ENCODE measurements around the gene NIN. TPM values are rescaled to one million over a fixed set of nuclear protein-coding genes. Genes with fewer than 3 reads are reported as not detected.
A peak's percentile ranks its signal among the peaks of the same experiment; 100 is the strongest.
"Not testable (repeated sequence)": the region's sequence is repeated elsewhere in the genome, so short reads cannot be mapped to it uniquely, and the experiment has no call there.

Gene NIN
- total RNA-seq, 1 donor from 2014 or later, result 21.0 TPM

DNA sequence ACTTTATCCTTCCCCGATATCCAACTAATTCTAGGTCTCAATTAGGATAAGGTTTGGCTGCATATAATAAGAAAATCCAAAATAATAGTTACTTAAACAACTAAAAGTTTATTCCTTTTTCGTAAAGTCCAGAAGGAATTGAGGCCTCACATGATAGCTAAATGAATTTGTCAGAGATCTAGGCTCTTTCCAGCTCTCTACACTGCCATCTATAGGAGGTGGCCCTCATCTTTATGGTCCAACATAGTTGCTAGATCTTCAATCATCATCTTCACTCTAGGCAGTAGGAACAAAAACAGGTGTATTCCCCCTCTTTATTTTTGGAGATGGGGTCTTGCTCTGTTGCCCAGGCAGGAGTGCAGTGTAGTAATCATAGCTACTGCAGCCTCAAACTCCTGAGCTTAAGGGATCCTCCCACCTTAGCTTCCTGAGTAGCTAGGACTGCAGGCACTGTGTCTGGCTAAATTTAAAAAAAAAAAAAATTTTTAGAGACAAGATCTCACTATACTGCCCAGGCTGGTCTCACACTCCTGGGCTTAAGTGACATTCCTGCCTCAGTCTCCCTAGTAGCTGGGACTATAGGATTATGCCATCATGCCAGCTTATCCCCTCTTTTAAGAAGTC lies 116.4 kb downstream of the NIN start:
- Mint-ChIP-seq H3K4me3 (ENCODE audit: low read depth) (no peak overlapping the region), H3K27me3 (no peaks in the 10 kb centered on the region), H3K9me3 (ENCODE audit: low read depth) (no peaks in the 10 kb centered on the region), H3K36me3 (ENCODE audit: insufficient read depth) (no peaks in the 10 kb centered on the region), H3K4me1 (ENCODE audit: low read depth) (peaks cover 1% of the 10 kb centered on the region), H3K27ac (no peak overlapping the region)
- no peak for DNase-seq (ENCODE audit: low spot score, unreplicated experiment)
- TF ChIP-seq, protein P1, sequence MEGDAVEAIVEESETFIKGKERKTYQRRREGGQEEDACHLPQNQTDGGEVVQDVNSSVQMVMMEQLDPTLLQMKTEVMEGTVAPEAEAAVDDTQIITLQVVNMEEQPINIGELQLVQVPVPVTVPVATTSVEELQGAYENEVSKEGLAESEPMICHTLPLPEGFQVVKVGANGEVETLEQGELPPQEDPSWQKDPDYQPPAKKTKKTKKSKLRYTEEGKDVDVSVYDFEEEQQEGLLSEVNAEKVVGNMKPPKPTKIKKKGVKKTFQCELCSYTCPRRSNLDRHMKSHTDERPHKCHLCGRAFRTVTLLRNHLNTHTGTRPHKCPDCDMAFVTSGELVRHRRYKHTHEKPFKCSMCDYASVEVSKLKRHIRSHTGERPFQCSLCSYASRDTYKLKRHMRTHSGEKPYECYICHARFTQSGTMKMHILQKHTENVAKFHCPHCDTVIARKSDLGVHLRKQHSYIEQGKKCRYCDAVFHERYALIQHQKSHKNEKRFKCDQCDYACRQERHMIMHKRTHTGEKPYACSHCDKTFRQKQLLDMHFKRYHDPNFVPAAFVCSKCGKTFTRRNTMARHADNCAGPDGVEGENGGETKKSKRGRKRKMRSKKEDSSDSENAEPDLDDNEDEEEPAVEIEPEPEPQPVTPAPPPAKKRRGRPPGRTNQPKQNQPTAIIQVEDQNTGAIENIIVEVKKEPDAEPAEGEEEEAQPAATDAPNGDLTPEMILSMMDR (IDR thresholded peaks at IDR 0.05; ENCODE audit: unreplicated experiment), result peak; percentile 38

DNA sequence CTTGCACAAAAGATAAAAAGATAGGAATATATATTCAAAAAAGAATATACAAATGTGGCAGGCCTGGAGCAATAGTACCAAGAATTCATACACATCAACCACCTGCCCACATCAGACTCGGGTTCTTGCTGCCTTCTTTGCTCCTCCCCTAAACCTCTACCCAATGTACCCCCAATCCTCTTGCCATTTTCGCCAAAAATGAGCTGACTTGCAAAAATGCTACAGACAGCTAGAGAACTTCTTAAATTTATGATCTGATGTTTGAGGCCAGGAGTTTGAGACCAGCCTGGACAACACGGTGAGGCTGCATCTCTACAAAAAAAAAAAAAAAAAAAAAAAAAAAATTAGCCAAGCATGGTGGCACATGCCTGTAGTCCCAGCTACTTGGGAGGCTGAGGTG lies 119.9 kb downstream of the NIN start:
- no peaks in the 10 kb centered on the region for H3K27me3 Mint-ChIP-seq
- no peak for DNase-seq (ENCODE audit: low spot score, unreplicated experiment)
- H3K27ac Mint-ChIP-seq, result no peak overlapping the region
- H3K36me3 Mint-ChIP-seq (ENCODE audit: insufficient read depth), result no peaks in the 10 kb centered on the region
- no peak overlapping the region for H3K4me3 Mint-ChIP-seq (ENCODE audit: low read depth)
- H3K4me1 Mint-ChIP-seq (ENCODE audit: low read depth), result peaks cover 1% of the 10 kb centered on the region
- no peaks in the 10 kb centered on the region for H3K9me3 Mint-ChIP-seq (ENCODE audit: low read depth)
- TF ChIP-seq, protein P1 (IDR thresholded peaks at IDR 0.05; ENCODE audit: unreplicated experiment), result no peak

DNA sequence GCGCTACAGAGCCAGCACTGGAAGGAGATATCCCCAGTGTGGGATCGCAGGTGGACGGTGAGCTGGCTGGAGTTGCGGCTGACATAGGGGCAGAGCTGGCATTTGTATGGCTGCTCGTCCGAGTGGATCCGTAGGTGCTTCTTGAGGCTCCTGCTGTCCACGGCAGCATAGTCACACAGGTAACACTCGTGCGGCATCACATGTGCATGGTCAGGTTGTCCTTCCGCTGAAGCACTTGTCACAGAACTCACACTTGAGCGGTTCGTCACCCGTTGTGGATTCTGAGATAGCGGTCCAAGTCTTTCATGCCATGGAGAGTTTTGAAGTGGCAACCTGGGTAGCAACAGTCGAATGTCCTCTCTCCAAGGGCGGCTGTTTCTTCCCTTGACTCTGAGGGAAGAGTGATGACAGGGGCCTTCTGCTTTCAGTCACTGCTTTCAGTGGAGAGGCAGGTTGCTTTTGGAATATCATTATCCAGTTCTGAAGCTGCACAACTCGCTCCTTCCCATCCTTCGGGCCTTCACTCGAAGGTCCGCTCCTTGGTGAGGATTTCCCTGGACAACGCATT lies 125.9 kb downstream of the NIN start:
- no peak overlapping the region for H3K27ac Mint-ChIP-seq
- H3K36me3 Mint-ChIP-seq (ENCODE audit: insufficient read depth), result no peaks in the 10 kb centered on the region
- no peaks in the 10 kb centered on the region for H3K4me1 Mint-ChIP-seq (ENCODE audit: low read depth)
- no peak for DNase-seq (ENCODE audit: low spot score, unreplicated experiment)
- TF ChIP-seq, protein P1 (IDR thresholded peaks at IDR 0.05; ENCODE audit: unreplicated experiment), result no peak
- H3K9me3 Mint-ChIP-seq (ENCODE audit: low read depth), result peaks cover 4% of the 10 kb centered on the region
- peaks cover 4% of the 10 kb centered on the region for H3K27me3 Mint-ChIP-seq
- H3K4me3 Mint-ChIP-seq (ENCODE audit: low read depth), result no peak overlapping the region

DNA sequence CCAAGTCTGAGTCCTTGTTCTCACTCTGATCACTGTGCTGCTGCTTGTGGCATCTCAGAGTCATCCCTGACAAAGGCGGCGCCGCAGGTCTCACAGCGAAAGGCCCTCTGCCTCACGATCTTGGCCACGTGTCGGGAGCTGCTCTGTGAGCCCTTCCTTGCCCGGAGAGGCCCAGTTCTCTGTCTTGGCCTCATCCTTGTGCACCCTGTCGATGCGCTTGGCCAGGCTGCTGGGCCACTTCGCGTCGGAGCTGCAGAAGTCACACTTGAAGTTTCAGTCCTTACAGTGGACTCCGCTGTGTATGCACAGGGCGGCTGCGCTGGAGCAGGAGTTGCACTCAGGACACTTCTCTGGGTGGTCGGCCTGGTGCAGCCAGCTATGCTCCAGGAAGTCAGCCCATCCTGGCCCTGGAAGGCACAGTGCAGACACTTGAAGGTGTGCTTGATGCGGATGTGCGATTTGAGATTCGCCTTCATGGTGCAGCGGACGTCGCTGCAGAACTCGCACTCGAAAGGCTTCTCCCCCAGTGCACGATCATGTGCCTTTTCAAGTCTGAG lies 126.4 kb downstream of the NIN start:
- no peak overlapping the region for H3K4me3 Mint-ChIP-seq (ENCODE audit: low read depth)

DNA sequence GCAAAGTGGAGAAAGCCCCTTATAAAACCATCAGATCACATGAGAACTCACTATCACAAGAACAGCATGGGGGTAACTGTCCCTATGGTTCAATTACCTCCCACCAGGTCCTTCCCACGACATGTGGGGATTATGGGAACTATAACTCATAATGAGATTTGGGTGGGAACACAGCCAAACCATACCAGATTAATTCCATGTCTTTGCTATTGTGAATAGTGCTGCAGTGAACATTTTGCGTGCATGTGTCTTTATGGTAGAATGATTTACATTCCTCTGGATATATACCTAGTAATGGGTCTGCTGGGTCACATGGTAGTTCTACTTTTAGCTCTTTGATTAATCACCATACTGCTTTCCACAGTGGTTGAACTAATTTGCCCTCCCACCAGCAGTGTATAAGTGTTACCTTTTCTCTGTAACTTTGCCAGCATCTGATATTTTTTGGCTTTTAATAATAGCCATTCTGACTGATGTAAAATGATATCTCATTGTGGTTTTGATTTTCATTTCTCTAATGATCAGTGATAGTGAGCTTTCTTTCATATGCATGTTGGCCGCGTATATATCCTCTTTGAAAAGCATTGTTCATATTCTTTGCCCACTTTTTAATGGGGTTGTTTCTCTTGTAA lies 133.2 kb downstream of the NIN start:
- H3K9me3 Mint-ChIP-seq (ENCODE audit: low read depth), result peaks cover 20% of the 10 kb centered on the region
- no peaks in the 10 kb centered on the region for H3K27me3 Mint-ChIP-seq
- H3K36me3 Mint-ChIP-seq (ENCODE audit: insufficient read depth), result peaks cover 4% of the 10 kb centered on the region
- H3K4me1 Mint-ChIP-seq (ENCODE audit: low read depth), result no peaks in the 10 kb centered on the region
- TF ChIP-seq, protein P1 (IDR thresholded peaks at IDR 0.05; ENCODE audit: unreplicated experiment), result no peak
- no peak for DNase-seq (ENCODE audit: low spot score, unreplicated experiment)
- H3K4me3 Mint-ChIP-seq (ENCODE audit: low read depth), result no peak overlapping the region
- H3K27ac Mint-ChIP-seq, result no peak overlapping the region

More for the DNA sequence above, 126.4 kb downstream of the NIN start:
- Mint-ChIP-seq H3K36me3 (ENCODE audit: insufficient read depth) (no peaks in the 10 kb centered on the region), H3K27me3 (peaks cover 4% of the 10 kb centered on the region), H3K4me1 (ENCODE audit: low read depth) (no peaks in the 10 kb centered on the region), H3K9me3 (ENCODE audit: low read depth) (peaks cover 4% of the 10 kb centered on the region), H3K27ac (no peak overlapping the region)
- TF ChIP-seq, protein P1 (IDR thresholded peaks at IDR 0.05; ENCODE audit: unreplicated experiment), result no peak
- no peak for DNase-seq (ENCODE audit: low spot score, unreplicated experiment)

DNA sequence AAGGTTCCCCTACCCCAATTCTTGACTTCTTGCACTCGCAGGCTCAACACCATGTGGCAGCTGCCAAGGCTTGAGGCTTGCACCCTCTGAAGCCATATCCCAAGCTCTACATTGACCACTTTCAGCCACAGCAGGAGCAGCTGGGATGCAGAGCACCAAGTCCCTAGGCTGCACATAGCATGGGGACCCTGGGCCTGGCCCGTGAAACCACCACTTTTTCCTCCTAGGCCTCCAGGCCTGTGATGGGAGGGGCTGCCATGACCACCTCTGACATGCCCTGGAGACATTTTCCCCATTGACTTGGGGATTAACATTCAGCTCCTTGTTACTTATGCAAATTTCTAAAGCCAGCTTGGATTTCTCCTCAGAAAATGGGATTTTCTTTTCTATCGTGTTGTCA lies 136.7 kb downstream of the NIN start:
- H3K4me3 Mint-ChIP-seq (ENCODE audit: low read depth), result not testable (repeated sequence)
- peaks cover 23% of the 10 kb centered on the region for H3K9me3 Mint-ChIP-seq (ENCODE audit: low read depth)

More for the DNA sequence above, 136.7 kb downstream of the NIN start:
- H3K36me3 Mint-ChIP-seq (ENCODE audit: insufficient read depth); H3K27me3 Mint-ChIP-seq; H3K27ac Mint-ChIP-seq; H3K4me1 Mint-ChIP-seq (ENCODE audit: low read depth); DNase-seq (ENCODE audit: low spot score, unreplicated experiment): not testable (repeated sequence)

Data from progenitor cell of endocrine pancreas (in vitro differentiated cells).